GM10847 (cell line): ENCODE data around the gene RAB7B.

Experiments used
- POLR2A ChIP-seq: IDR thresholded peaks from 2 replicates; pipeline ENCODE4 v1.6.1; 2011; ENCODE audit not compliant: insufficient read length; ENCODE audit errors: extremely low read depth

The RAB7B gene

DNA sequence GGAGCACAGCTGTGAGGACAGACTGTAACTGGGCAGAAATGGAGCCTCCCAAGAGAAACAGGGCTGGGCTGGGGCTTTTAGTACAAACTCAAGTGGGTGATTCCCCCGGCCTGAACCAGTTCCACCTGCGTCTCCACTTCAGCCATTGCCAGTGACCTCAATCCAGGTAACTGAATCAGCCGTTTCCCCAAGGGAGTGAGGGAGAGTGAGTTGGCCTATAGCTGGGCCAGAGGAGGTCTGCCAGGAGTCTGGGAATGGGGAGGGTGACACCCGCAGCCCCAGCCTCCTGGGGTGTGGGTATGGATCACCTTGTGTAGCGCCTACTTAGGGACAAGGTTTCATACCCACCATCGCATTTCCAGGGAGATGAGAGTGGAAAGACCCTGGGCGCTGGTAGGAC, 68.4 kb downstream of the RAB7B start:
- TF ChIP-seq POLR2A = no peak

DNA sequence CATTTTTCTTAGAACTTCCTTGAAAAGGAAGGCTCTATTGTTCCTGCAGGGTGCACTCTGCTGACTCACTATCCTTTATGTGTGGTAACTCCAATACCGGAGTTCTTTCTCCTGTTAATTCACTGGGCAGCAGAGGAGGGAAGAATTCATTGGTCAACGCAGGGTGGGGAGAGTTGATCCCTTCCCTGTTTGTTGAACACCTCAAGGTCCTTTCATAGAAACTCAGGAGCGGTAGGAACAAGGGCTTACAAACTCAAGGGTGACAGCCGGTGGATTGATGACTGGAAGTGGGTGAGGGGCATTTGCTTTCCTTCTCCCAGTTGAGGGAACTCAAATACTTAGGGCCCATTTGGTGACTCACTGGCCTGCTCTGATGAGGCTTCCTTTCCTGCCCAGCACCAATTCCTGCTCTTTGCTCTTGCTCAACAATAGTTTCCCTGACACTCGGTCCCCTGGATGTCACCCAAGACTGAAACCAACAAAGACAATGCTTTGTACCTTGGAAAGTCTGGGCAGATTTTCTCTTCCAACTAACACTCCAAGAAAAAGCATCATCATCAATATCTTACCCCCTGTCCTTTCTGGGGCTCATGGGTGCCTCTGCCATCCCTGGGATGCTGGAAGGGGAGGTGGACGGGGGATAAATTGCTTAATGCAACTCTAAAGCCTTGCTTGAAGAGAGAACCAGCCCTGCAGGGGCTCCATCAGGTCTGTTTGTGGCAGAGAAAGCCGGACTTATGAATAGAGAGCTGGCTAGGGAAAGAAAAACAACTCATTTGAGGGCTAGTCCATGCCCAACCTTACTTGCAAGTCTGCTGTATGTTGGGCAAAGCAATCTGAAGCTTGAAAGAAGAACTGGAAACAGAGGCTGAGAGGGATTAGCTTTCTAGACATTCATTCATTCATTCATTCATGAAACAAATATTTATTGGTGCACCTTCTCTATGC, 69.2 kb downstream of the RAB7B start:
- TF ChIP-seq POLR2A = no peak

DNA sequence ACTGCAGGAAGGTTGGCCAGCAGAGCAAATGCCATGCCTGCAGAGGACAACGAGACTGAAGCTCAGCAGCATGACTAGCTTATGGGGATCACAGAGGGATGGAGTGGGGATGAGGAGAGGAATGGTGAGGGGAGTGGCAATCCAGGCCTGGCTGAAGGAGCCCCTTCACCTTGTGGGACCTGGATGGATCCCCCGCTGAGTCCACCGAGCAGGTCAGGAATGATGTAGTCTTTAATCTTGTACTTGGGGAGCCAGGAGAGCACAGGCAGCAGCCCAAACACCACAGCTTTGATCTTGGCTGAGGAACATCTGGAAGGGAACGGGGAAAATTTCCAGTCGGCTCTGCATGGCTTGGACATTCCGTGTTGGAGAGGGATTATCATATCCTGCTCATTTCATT, 70.4 kb downstream of the RAB7B start:
- TF ChIP-seq POLR2A = no peak

DNA sequence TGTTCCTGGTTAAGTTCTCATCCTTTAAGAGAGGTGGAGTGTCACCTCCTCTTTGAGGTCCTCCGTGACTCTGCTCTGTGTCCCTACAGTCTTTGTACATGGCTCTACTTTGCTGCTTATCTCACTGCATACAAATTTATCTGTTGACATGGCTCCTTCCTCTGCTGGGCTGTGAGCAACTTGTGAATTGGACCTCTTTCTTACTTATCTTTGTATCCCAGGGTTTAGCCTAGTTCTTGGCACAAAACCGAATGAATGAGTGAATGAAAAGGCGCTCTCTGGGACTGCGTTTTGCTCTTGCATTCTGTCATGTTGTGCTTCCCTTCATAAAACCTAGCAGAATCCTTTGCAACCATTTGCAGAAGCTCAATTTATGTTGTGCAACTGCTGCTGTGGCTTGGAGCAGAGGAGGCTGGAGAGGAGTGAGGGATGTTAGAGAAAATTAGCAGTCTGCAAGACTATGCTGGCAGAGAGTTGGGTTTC, 72.4 kb downstream of the RAB7B start:
- TF ChIP-seq POLR2A = no peak

DNA sequence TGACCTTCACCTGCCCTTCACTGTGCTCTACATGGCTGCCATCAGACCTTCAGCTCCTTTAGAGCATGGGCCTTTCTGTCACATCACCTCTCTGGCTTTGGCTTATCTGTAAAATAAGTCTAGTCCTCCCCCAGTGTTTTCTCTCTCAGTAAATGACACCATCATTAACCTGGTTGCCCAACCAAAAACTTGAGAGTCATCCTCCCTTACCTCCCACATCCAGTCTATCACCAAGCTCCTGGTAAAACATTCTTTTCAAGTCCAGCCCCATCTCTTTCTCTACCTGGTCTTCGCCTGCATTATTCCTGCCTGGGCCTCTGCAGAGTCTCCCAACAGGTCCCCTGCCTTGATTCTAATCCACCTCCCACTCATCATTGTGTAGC, 73.0 kb downstream of the RAB7B start:
- no peak for TF ChIP-seq POLR2A

DNA sequence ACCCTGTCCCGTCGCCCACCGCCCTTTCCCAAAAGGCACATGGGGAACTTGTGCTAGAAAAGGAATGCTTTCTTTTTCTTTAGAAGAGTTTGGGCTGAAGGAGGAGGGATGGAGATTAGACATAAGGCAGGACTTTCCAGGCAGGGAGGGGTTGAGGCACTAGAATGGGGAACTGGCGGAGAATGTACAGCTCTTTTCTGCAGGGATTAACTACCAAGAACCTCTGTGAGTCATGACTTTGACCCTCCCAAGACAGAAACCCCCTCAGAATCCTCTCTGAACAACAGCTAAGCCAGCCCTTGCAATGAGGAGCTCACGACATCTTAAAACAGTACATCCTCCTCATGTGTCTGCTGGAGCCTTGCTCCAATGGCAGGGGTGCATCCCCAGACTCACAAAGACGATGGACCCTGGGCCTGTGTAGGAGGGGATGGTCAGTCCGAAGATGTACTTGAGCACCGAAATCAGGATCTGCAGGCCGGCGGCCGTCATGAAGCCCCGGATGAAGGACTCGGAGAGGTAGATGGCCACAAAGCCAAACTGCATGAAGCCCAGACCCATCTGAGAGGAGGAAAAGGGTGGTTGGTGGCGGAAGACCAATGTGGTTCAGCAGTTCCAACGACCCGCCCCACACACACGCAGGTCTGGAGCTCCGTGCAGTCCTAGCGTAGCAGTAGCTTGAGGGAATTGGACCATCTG, 73.5 kb downstream of the RAB7B start:
- no peak for TF ChIP-seq POLR2A

DNA sequence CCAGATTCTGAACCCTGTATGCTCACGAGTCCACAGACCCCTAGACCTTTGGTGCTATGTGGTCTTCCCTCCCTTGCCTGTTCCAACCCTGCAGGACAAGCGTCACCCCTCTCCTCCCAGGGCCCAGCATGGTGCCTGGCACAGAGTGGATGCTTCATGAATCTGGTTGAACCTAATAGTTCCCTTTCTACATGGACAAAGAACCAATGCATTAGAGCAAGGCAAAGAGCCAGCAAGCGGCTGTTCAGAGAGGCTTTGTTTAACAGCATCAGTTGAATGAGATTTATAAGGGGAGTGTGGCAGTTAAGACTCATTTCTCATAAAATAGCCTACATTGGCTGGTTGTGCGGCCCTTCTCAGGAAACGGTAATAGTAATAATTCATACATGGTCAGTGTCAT, 74.9 kb downstream of the RAB7B start:
- no peak for TF ChIP-seq POLR2A

DNA sequence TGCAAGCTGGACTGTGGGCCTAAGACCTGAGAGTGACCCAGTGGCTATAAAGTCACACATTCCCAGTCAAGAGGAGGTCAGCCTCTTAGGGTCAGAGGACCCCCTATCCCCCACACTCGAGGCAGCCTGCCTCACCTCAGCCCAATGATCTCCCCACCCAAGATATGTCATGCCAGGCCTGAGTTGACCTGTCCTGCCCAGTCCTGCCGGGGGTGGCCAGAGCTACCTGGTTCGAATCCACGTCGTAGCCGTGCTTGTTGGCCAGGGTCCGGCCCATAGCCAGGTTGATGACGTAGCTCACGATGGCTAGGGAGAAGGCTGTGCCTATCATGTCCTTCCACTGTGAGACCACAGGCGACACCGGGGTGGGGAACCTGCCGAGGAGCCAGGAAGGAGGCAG, 75.5 kb downstream of the RAB7B start:
- no peak for TF ChIP-seq POLR2A

DNA sequence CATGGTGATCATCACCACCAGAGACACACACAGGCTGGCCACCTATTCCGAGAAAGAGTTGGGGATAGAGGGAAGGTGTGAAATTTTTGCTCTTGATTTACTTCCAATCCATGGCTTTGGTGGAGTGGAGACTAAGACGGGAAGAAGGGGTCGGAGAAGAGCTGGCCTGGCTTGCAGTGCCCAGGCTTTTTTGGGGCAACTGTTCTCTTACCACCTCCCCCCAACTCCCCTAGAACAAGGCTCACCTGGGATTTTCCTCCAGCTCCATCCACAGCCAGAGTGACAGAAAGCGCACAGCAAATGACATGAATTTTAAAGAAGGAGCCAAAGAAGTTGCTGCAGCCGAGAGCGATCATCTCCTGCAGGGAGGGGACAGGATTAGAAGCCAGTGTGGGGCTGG, 75.9 kb downstream of the RAB7B start:
- TF ChIP-seq POLR2A = no peak
